ENCODE results near the gene BMPR1A. TPM values are rescaled to one million over a fixed set of nuclear protein-coding genes. Genes with fewer than 3 reads are reported as not detected.
"Not testable (repeated sequence)": the region's sequence is repeated elsewhere in the genome, so short reads cannot be mapped to it uniquely, and the experiment has no call there.

BMPR1A gene
- total RNA-seq, 1 donor from 2014 or later: 66.4 TPM

DNA sequence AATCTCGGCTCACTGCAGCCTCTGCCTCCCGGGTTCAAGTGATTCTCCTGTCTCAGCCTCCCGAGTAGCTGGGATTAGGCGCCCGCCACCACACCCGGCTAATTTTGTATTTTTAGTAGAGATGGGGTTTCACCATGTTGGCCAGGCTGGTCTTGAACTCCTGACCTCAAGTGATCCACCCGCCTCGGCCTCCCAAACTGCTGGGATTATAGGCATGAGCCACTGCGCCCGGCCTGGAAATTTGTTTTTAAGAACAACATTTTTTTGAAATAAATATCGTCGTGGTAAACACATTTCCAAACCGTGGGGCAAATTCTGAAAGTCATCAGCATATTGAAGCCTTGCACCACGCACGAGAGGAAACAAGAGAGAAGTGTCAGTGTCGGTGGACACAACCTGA, 183.7 kb downstream of the BMPR1A start:
- DNase-seq (ENCODE audit: low spot score): not testable (repeated sequence)

DNA sequence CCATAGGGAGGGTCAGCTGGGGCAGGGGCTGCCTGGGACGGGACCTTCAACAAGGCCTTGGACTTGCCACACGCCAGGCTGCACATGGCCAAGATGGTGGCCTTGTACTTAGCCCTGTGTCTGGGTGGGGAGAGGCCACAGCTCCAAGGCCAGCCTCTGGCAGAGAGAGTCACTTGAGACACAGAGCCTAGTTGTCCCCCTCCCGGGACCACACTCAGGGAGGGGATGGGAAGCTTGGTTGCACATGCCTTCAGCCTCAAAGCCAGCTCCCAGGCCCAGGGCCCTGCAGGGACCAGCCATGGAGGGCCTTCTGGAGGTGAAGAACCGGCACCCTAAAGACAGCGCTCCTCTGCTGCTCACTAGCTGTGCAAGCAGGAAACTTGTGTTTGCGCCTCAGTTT, 184.3 kb downstream of the BMPR1A start:
- DNase-seq (ENCODE audit: low spot score): no peak

DNA sequence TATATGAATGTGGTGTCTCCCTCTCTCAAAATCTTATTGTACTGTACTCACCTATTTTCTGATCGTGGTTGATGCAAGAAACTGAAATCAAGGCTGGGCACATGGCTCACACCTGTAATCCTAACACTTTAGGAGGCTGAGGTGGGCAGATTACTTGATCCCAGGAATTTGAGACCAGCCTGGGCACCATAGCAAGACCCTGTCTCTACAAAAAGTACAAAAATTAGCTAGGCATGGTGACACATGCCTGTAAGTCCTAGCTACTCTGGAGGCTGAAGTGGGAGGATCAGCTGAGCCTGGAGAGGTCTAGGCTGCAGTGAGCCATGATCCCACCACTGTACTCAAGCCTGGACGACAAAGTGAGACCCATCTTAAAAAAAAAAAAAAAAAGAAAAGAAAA, 185.0 kb downstream of the BMPR1A start:
- no peak for DNase-seq (ENCODE audit: low spot score)

DNA sequence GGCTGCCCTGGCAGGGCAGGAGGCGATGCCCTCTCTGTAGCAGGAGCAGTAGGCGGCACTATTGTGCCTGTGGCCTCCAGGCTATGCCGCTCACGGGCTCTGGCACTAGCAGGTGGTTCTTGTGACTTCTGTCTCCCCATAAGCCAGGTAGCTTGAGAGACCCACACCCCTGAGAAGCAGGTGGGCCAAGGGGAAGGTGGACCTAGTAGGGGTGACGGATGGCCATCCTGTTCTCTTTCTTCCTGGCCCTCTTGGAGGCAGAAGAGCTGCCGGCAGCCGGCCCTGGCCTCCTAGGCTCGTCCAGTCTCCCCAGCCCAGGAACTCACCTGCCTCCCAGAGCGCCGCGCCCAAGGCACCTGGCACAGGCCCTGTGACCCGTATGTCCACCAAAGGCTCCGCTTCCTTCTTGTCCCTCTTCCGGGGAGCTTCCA, 185.6 kb downstream of the BMPR1A start:
- DNase-seq (ENCODE audit: low spot score): no peak

DNA sequence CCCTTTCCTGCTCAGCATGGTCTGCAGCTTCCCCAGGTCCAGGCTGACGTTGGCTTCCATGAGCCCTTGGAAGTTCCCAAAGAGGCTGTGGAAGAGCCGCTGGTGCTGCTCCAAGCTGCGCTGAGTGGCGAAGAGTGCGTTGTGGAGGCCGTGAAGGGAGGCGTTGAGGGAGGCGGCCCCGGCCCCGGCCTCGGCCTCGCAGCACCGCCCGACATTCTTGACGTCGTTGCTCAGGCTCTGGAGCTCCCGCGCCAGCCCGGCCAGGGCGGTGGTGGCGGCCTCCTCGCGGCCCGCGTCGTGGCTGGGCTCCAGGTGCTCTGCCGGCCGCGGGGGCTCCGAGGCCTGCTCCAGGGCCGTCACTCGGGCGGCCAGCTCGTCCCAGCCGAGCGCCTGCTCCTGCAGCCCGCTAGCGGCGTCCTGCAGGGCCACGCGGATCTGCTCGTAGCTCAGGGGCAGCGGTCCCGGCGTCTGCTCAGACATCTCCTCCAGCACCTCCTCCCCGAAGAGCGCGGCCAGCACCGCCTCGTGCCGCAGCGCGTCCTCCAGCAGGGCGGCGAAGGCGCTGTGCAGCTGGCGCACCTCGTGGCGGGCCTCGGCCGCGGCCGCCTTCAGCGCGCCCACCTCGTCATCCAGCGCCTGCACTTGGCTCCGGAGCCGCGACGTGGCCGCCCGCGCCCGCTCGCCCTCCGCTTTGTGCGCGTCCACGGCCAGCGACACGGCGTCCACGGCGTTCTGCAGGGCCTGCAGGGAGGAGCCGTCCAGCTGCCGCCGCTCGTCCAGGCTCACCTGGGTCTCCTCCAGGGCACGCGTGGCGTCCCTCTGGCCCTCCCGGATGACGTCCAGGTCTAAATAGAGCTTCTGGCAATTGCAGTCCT, 186.3 kb downstream of the BMPR1A start:
- no peak for DNase-seq (ENCODE audit: low spot score)

DNA sequence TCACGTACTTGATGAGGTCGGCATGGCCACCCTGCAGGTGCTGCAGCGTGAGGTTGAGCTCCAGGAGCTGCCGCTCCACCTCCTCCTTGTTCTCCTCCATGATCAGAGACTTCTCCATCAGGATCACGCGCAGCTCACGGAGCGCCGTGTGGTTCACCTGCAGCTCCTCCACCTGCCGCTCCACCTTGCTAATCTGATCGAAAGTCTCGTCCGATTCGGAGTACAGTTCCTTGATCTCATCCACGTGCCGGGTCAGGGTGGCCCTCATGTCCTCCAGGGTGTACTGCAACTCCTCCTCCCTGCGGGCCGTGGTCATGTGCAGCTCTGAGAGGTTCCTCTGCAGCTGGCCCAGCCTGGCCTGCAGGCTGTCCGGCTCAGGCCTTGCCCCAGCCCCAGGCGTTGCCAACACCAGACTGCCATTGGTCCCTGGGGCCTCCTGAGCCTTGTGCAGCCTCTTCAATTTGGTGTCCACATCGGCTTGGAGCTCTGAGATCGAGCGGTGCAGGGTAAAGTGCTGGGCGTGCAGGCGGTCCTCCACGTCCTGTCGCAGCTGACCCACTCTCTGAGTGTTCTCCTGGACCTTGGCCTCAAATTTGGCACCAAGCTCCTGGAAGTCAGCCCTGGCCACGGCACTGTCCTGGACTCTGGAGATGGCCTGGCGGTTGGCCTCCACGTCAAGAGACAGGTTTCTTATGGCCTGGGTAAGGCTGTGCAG, 187.1 kb downstream of the BMPR1A start:
- no peak for DNase-seq (ENCODE audit: low spot score)

DNA sequence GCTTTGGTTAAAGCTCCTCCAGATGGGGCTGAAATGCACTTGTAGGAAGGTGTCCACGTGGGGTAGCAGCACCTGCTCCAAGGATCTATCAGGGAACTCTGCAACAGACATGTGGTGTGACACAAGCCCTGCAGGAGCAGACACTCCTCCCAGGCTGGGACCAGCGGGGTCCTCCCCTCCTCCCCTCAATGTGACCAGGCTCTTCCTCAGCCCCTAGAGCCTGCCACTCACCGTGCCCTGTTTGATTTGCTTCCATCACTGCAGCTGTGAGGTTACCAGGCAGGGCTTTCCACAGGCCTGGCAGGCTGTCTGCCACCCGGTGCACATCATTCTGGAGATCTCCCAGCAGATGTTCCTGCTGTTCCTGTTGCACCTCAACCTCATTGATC, 187.6 kb downstream of the BMPR1A start:
- DNase-seq (ENCODE audit: low spot score): no peak

DNA sequence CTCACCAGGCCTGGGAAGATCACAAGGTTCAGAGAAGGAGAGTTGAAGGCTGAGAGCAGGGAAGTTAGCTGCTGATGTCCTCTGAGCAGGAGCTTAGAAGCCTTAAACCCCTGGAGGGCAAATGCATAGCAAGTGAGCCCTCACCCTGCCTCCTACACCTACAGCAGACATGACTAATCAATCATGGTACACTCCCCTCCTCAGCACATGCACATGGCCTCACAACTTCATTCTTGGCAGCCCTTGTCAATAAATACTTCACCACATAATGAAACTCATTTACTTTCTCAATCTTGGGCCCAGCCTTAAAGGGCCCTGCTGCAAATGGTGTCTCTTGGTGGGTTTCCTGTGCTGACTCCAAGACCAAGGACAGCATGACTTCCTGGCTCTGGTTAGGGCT, 188.1 kb downstream of the BMPR1A start:
- no peak for DNase-seq (ENCODE audit: low spot score)

DNA sequence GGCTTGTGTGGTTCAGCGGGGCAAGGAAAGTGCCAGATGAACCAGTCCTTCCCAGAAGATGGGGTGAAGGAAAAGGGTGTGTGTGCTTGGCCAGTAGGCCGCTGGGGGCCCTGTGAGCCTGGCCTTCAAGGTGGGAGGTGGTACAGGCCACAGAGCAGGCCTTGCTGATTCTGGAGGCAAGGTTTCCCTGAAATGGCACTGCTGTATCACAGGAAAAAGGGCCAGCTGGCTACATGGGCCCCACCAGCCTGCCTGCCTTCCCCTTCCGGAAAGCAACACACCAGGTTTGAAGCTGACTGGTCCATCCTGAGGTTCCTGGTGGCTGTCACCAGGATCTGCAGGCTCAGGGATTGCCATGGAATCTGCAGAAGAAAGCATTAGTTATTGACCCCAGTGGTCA, 188.5 kb downstream of the BMPR1A start:
- no peak for DNase-seq (ENCODE audit: low spot score)

DNA sequence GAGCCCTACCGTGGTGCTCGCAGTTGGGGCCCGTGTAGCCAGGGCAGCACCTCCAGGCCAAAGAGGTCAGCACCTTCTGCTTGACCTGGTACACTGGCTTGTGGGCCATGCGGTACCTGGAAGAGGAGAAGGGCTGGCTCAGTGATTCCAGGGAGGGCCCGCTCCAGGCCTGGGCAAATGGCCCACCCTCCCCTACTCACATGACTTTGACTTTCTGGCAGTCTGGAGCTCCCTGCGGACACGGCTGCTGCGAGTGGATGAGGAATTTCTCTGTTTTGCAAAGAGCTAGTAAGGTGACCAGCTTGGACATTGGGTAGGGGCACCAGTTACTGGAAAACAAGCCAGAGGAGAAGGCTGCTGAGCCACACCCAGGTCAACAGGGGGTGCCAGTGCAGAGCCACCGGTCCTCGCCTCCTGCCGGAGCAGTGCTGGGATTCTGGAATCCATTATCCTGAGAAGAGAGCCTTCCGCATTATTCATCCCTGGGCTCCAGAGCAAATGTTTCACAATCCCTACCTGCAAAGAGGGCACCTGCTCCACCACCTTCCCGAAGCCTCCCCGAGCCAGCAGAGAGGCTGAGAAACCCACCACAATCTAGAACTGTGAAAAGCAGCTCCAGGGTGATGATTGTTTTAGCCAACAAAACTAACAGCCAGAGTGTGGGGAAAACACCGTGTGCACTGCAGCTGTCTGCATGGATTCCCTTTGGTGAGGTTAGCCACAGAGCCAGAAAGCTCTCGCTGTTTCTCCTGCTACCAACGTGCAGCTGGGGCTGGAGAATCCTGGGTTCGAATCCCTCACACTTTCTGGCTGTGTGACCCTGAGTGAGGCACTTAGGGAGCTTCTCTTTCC, 189.2 kb downstream of the BMPR1A start:
- no peak for DNase-seq (ENCODE audit: low spot score)

DNA sequence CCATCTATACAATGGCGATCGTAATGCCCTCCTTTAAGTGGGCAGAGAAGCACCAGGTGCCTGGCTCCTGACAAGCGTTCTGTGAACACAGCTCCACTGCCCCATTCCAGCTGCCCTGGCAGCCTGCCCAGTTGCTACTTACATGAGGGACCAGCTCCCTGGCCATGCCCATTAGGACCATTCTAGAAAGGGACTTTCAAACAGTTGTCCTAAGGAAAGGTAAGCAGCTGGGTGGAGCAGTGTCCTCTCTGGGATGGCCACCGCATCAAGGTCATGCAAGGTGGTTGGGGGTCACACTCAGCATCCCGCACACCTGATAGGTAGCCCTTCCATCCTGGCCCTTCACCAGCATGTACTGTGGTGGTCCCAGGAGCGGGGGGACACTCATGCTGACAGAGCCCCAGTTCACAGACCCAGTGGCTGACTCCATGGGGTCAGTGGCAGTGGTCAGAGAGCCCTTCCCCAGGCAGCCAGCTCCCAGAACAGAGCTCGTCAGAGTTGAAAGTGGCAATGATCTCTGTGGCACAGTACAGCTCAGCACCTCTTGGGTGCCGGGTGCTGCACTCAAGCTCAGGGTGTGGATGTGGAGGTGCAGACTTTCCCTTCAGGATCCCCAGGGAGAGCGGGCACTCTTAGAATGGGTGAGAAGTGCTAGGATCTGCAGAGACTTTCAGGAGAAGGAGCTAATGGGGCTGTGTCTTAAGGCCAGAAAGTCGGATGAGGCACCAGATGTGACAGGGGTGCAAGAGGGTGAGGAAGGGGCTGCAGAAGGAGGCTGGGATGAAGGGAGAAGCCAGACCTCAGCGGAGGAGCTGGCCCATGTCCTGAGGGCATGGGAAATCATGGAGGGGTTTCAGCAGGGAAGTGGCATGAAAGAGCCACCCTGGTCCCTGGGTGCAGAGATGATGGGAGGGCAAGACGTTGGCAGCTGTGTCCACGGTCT, 190.1 kb downstream of the BMPR1A start:
- no peak for DNase-seq (ENCODE audit: low spot score)

DNA sequence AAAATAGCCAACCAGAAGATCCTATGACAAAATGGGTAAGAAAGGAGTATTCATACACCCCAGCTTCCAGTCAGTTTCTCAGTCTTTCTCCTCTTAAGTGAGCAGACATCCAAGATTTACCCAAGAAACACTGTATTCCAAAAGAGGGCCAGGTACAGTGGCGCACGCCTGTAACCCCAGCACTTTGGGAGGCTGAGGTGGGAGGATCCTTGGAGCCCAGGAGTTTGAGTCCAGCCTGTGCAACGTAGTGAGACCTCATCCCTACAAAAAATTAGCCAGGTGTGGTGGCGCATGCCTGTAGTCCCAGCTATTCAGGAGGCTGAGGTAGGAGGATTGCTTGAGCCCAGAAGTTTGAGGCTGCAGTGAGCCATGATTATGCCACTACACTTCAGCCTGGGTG, 191.4 kb downstream of the BMPR1A start:
- DNase-seq (ENCODE audit: low spot score): not testable (repeated sequence)

DNA sequence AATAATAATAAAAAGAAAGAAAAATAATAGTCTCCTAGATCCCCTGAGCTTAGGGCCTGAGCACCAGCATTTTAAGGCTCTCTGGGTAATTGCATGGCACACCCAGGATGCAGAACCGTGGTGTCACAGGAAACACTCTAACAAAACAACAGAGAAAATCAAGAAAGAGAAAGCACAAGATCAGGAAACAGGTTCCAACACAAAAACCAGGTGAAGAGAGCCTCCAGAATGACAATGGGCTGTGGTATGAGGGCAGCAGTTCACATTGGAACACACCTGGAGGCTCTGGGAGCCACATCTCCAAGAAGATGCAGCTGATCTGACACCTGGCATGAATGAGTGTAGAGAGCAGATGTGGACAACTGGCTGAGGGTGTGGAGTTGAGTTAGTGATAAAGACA, 193.9 kb downstream of the BMPR1A start:
- no peak for DNase-seq (ENCODE audit: low spot score)

DNA sequence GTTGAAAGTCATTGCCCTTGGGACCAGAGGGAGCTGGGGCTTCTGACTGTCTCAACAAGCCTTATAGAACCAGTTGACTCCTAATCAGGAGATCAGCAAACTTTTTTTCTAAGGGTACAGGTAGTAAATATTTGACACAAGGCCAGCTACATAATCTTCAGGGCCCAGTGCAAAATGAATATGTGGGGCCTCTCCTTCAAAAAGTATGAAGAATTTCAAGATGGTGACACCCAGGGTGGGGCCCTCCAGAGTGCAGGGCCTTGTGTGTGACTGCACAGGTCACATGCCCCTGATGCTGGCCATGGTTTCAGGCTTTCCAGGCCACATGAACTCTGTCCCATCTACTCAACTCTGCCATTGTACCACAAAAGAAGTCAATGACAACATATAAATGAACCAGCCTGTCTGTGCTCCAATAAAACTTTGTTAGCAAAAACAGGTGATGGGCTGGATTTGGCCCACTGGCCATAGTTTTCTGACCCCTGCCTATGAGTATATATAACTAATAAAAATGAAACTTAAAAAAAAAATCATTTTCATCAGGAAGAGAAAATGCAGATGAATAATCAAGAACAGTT, 194.9 kb downstream of the BMPR1A start:
- DNase-seq (ENCODE audit: low spot score): no peak

DNA sequence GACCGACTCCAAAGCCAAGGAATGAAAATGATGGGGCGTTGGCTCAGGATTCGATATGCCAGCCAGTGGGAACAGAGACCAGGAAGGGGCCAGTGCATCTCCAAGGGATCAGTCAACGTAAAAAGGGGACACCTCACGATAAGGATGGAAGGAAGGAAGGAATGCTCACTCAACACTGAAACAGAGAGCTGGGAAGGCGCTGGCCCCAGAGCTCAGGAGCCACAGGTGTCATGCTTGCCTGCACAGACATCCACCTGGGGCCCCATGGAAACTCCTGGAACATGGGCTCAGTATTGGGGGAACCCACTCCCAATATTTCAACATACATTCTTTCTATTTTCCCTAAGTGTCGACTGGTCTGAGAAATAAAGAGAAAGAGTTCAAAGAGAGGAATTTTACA, 195.7 kb downstream of the BMPR1A start:
- DNase-seq (ENCODE audit: low spot score): no peak

DNA sequence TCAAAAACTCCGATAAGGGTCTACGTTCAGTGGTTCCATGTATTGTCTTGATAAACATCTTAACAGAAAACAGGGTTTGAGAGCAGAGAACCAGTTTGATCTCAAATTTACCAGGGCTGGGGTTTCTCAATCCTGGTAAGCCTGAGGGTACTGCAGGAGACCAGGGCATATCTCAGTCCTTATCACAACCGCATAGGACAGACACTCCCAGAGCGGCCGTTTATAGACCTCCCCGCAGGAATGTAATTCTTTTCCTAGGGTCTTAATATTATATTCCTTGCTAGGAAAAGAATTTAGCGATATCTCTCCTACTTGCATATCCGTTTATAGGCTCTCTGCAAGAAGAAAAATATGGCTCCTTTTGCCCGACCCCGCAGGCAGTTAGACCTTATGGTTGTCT, 196.3 kb downstream of the BMPR1A start:
- not testable (repeated sequence) for DNase-seq (ENCODE audit: low spot score)

DNA sequence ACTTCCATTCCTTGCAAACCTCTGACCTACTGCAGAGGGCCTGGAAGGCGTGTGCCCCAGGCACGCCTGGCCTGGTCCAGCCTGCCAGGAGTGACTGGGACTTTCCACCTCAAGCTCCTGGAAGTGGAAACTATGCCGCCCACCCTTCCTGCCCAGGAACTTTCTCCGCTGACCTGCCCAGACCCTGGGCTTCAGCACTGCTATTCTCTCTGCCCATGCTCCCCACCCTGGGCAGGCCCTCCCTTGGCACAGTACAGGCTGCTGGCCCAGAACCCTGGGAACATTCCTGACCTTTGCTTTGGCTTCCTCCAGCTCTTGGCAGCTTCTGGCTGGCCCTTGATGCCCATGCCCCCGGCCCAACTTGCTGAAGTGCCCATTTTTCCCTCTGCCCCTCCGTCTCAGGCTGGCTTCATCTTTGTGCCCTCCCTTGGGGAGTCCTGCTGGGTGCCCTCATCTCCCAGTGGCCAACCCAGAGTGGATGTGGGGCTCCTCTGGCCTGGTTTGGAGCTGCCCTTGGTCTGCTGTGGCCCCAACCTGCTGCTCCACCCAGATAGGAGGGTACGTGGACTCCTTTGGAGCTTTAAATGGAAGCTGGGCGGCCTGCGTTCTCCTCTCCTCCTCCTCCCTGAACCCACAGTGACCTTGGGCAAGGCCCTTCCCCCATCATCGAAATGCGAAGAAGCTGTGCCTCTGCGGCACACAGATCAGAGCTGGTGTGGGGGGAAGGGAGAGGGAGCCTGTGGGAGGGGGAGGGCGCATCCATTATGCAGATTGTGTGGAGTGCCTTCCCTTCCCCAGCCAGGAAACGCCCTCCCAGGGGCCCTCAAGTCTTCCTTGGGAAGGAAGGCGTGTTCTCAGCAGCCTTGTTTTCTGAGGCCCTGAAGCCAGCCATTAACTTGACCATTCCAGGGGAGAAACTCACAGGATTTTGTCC, 197.6 kb downstream of the BMPR1A start:
- peak; percentile 98 for DNase-seq (ENCODE audit: low spot score)

DNA sequence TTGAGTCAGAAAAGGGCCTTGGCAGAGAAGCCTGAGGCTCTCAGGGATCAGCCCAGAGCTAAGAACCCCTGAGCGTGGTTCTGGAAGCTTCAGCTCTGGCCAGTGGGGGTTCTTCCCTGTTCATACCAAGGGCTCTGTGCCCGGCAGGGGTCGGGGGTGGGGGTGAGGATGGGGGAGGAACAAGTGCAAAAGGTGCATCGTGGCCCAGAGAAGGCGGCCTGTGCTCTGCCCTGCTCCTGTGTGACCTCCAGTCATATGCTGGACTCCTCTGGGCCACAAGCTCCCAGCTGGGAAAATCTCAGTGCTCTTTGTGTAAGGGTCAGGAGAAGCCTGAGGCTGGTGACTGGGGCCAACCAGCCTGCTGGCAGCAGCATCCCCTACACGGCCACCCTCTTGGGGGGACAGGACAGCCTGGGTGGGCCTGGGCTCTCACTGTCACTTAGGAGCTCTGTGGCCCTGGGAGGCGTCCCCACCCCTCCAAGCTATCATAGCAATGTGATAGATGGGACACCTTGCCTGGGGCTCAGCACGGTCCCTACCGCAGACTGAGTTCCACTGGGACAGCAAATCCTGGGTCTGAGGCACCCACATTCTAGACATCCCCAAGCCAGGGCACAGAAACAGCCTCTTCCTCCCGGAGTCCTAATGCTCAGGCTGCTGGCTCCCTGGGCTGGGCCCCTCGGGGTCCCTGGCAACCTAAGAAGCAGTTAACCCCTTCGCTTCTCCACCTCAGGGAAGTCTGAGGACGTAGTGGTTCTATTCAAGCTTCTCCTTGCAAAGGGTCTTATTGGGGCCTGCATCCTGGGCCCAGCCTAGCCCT, 198.5 kb downstream of the BMPR1A start:
- no peak for DNase-seq (ENCODE audit: low spot score)

All from umbilical cord (tissue), 2 donors.